DMS 273 (cell line): ENCODE data around the gene PRKCSH.
"Not testable (repeated sequence)": the region's sequence is repeated elsewhere in the genome, so short reads cannot be mapped to it uniquely, and the experiment has no call there.

Experiments used
- DNase-seq: peaks from one replicate; lab custom pipeline; 2025; ENCODE audit not compliant: unreplicated experiment; lab: John Stamatoyannopoulos, UW

Gene PRKCSH

DNA sequence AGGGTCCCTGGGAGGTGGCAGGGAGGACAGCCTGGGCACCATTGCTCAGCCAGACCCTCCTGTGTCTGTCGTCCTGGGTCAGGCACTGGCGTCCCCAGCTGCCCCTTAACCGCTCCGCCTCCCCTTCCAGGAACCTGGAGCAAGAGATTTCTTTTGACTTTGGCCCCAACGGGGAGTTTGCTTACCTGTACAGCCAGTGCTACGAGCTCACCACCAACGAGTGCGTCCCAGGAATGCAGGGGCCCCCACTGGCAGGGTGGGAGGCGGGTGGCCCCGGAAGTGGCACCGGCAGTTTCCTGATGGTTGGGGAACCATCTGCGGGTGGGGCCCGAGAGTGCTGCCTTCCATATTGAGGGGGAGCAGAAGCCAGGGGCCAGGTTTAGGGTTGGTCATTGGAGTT is 13.0 kb downstream of the PRKCSH start:
- no peak for DNase-seq

- DNase-seq, result no peak
Measured at GRCh38 chr19:11448923-11449554, 13.6 kb downstream of the PRKCSH start.

DNA sequence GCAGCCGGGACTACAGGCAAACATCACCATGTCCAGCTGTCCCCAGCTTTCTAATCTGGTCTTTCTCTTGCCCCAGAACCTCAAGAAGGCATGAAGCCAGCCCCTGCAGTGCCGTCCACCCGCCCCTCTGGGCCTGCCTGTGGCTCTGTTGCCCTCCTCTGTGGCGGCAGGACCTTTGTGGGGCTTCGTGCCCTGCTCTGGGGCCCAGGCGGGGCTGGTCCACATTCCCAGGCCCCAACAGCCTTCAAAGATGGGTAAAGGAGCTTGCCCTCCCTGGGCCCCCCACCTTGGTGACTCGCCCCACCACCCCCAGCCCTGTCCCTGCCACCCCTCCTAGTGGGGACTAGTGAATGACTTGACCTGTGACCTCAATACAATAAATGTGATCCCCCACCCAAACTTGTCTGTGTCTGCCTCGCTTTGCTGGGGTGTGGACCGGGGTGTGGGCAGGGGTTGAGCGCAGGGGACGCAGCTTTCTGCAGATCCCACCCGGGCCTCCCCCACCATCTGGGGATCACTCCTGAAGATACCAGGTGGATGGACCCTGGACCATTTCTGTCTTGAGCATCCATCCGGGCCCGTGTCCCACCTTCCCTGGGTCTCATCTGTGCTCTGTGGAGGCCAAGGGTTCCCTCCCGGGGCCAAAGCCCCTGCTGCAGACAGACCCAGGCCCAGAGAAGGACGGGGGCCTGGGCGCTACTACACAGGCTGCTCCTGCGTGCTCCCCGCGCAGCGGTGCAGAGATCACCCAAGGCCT is 15.3 kb downstream of the PRKCSH start:
- no peak for DNase-seq

- DNase-seq, result no peak
Measured at GRCh38 chr19:11451327-11451870, 16.0 kb downstream of the PRKCSH start.

GRCh38 chr19:11451871-11452619 is 16.6 kb downstream of the PRKCSH start:
- DNase-seq, result no peak

- DNase-seq, result no peak
Measured at GRCh38 chr19:11452620-11453310, 17.3 kb downstream of the PRKCSH start.

DNA sequence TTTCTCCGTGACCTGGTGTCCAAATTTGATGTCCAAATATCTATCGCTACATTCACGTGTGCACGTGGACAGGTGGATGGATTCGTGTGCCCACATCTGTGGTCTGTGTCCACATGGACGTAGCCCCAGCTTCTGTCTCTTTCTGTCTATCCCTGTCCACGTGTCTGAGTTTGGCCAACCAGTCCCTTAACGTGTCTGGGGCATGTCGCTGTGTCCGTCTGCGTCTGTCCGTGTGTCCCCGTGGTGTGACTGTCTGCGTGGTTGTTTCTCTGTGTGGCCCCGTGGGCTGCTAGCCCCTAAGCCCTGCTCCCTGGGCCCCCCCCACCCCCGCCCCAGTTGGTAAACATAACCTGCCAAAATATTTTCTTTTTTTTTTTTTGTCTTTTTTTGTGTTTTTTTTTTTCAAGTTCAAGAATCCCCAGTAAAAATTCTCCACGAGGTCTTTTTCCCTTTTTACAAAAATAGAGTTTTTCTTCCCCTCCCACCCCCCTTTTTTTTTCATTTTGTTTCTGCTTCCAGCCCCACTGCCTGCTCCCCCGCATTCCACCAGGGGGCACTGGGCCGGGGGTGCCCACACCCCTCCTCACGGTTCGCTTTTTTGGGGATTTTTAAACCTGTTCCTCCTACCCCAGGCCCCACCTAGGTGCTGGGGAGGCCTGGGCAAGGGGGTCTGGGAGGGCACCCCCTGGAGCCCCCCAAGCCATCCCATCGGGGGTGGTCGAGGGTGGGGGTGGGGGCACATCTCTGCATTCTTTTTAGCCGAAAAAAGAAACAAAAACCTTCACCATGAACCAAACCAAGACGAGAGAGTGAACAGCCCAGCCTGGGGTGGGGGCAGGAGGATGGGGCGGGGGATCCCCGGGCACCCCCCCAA is 18.3 kb downstream of the PRKCSH start:
- DNase-seq, result peak; percentile 47

DNA sequence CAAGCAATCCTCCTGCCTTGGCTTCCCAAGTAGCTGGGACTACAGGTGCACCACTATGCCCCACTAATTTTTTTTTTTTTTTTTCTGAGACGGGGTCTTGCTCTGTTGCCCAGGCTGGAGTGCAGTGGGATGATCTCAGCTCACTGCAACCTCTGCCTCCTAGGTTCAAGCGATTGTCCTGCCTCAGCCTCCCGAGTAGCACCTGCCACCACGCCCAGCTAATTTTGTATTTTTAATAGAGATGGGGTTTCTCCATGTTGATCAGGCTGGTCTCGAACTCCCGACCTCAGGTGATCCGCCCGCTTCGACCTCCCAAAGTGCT is 19.8 kb downstream of the PRKCSH start:
- not testable (repeated sequence) for DNase-seq

DNA sequence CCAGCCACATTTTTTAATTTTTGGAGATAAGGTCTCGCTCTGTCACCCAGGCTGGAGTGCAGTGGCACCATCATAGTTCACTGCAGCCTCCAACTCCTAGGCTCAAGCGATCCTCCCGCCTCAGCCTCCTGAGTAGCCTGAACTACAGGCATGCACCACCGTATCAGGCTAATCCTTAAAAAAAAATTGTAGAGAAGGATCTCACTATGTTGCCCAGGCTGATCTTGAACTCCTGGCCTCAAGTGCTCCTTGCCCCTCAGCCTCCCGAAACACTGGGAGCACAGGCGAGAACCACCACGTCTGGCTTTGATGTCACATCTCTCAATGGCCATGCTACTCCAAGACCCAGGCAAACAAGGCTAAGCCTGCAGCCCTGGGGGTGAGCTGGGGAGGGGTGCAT is 21.2 kb downstream of the PRKCSH start:
- no peak for DNase-seq

DNA sequence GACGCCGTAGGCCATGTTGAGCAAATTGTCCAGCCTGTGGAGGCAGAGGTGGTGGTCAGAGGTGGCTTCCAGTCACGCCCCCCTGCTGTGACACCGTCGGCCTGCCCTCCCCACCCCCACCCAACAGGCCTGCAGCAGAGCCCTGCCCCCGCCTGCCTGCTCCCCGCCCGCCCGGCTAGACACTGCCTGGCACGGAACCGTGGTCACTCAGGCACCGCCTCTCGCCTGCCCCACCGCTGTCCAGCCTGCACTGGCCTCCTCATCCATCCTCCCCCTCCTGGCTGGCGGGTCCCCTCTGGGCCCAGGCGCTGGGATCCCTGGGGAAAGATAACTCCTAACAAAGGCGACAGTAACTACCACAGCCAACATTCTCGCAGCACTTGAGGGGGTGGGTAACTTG is 21.7 kb downstream of the PRKCSH start:
- no peak for DNase-seq

DNA sequence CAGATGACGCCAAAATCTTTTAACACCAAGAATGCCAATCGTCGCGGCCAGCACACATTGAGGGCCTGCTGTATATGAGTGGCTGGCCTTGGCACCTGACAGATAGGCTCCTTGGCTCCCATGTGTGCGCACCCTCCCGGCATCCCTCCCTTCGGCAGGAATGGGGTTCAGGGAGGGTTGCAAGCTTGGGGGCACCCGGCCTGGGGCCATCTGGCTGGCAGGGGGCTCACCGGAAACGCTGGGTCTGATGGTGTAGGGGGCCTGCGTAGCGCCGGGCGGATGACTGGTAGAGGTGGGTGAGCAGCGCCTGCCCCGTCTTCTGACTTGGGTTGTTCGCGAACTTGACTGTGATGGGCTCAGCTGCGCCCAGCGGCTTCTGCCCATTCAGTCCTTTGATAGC is 22.4 kb downstream of the PRKCSH start:
- DNase-seq, result no peak

DNA sequence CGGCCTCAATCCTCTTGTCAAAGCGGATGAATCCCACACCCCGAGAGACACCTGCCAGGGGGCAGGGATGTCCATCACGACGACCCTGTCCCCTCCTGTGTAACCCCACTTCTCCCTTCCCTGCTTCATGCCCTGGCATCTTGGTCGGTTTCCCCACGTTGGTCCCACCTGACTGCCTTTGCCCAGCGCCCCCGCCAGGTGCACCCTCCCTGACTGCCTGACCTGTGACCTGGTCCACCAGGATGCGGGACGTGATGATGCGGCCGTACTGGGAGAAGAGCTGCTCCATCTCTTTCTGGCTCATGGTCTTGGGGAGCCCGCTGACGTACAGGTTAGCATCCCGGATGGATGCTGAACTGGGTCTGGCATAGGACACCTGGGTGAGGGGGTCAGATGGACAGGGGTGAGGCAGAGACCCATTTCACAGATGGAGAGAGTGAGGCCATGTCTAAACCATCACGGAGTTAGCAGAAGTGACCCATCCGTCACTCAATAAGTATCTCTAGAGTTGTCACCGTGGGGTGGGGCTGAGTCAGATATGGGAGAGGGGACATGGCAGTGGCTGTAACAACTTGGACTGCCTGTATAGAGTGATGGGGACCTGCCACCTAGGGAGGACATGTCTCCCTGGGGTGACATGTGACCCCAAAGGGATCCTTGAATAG is 22.9 kb downstream of the PRKCSH start:
- DNase-seq, result no peak

GRCh38 chr19:11458912-11459311 is 23.5 kb downstream of the PRKCSH start:
- not testable (repeated sequence) for DNase-seq

DNA sequence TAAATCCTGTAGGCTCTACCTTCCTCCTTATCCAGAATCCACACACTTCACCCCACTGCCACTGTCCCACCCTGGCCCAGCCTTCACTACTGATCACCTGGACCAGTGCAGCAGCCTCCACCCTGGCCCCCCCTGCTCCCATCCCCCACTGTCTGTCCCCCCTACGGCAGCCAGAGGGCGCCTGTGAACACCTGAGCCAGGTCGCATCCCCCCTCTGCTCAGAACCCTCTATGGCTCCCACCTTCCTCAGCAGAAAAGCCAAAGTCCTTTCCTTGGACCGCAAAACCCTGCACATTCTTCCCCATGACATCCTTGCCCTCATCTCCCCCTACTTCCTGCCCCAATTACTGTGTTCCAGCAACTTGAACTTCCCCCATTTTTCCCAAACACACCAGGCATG is 24.8 kb downstream of the PRKCSH start:
- DNase-seq, result peak; percentile 33

DNA sequence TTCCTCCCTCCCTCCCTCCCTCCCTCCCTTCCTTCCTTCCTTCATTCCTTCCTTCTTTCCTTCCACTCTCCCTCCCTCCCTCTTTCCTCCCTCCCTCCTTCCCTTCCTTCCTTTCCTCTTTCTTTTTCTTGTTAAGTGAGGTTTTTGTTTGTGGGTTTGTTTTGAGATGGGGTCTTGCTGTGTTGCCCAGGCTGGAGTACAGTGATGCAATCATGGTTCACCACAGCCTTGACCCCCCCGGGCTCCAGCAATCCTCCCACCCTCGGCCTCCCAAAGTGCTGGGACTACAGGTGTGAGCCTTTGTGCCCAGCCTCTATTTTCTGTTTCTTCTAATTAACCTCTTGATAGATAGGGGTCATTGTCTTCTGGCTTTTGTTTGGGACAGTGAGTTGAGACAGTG is 26.0 kb downstream of the PRKCSH start:
- no peak for DNase-seq

GRCh38 chr19:11463391-11463790 is 28.0 kb downstream of the PRKCSH start:
- DNase-seq, result no peak

- no peak for DNase-seq
Measured at GRCh38 chr19:11464333-11465265, 29.2 kb downstream of the PRKCSH start.

- peak; percentile 33 for DNase-seq
Measured at GRCh38 chr19:11465600-11465999, 30.2 kb downstream of the PRKCSH start.
